NCI-H128 (cell line): ENCODE measurements around the gene RASSF6.
"Not testable (repeated sequence)": the region's sequence is repeated elsewhere in the genome, so short reads cannot be mapped to it uniquely, and the experiment has no call there.

ENCODE experiments used
- DNase-seq: peaks from one replicate; lab custom pipeline; 2025; ENCODE audit not compliant: unreplicated experiment; lab: John Stamatoyannopoulos, UW

RASSF6 gene, protein sequence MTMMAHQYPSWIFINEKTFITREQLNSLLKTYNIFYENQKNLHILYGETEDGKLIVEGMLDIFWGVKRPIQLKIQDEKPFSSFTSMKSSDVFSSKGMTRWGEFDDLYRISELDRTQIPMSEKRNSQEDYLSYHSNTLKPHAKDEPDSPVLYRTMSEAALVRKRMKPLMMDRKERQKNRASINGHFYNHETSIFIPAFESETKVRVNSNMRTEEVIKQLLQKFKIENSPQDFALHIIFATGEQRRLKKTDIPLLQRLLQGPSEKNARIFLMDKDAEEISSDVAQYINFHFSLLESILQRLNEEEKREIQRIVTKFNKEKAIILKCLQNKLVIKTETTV

DNA sequence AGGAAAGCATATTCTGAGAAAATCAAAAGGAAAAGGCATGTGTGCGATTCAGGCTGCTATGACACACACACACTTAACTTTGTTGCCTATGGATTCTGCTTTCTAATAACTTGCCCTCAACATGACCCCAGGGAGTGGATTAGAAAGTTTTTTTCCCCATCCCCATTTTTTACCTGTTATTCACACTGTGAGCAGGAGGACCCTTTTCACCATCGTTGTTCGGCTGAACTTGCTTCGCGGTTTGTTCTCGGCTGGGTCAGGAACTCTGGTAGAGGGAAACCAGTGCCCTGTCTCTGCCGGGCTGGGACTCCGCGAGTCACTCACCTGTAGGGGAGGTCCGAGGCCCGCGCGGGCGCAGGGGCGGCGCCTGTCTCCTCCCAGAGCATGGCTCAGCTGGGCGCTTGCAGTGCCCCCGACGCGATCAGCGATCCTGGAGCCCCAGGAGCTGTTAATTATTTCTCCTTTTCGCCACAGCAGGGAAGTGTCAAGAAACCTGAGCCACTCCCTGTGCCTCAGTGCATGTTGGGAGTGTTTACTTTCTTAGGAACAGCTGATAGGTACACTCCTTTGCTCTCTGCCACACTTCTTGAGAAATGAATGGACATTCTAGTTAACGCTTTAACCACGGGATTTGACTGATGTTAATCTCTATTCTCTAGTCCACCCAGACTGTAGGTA is at the start of gene RASSF6:
TSS of gene RASSF6 (minus strand) at position 322 of the 678 bp plus-strand sequence. CDS start 8,641 bp downstream, outside the sequence.
- DNase-seq, result peak; percentile 69

DNA sequence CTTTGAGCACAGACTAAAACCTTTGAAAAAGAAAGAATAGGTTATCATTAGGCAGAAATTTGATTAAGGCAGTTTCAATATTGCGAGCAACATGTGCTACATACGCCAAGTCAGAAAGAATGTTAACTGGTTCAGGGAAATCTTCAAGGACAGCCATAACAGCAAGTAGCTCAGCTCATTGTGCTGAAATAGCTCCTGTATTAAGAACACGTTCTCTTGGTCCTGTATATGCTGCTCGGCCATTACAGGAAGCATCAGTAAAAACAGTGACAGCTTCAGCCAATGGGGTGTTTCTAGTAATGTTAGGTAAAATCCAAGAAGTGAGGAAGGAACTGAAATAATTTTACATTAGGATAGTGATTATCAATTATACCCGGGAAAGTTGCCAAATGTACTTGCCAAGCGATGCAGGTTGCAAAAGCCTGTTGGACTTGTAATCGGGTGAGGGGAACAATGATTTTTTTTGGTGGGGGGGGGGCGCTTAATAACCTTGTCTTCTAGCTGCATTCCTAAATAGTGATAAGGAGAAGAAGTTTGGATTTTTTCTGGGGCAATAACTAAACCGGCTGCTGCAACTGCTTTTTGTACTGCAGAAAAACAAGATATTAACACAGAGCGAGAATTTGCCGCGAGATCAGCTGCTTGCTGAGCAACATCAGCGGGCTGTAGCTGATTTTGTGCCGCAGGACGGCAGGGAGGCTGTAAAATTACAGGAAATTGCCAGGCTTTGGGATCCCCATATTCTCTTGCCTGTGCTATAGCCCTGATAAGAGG is 49.4 kb upstream of the RASSF6 start:
- no peak for DNase-seq

DNA sequence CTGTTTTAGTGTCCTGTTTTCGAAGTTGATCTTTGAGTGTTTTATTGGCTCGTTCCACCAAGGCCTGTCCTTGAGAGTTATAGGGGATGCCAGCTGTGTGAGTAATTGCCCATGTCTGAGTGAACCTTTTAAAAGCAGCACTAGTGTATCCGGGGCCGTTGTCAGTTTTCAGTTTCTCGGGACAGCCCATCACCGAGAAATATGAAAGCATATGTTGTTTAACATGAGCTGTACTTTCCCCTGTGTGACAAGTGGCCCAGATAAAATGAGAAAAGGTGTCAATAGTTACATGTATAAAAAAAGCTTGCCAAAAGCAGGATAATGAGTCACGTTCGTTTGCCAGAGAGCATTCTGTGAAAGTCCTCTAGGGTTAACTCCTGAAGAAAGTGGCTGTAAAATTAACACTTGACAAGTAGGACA is 48.6 kb upstream of the RASSF6 start:
- DNase-seq, result no peak

DNA sequence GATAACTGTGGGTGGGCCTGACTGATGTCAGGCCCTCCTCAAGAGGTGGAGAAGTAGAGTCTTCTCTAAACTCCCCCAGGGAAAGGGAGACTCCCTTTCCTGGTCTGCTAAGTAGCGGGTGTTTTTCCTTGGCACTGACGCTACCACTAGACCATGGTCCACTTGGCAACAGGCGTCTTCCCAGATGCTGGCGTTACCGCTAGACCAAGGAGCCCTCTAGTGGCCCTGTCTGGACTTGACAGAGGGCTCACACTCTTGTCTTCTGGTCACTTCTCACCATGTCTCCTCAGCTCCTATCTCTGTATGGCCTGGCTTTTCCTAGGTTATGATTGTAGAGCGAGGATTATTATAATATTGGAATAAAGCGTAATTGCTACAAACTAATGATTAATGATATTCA is 45.7 kb upstream of the RASSF6 start:
- not testable (repeated sequence) for DNase-seq

DNA sequence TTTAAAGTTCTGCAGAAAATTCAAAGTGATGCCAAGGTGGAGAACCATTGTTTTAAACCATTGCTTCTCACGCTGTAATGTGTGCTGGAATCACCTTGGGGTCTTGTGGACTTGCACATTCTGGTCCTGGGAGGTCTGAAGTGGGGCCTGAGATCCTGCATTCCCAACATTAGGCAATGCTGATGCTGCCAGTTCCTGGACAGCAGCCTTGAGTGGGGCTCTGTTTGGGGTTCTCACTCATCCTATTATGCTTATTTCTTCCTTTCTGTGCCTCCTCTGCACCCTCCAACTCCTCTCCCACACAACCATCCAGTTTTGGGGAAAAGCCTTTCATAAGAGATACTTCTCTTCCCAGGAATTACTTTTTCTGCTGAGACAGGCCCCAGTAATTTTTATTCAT is 44.2 kb upstream of the RASSF6 start:
- no peak for DNase-seq

DNA sequence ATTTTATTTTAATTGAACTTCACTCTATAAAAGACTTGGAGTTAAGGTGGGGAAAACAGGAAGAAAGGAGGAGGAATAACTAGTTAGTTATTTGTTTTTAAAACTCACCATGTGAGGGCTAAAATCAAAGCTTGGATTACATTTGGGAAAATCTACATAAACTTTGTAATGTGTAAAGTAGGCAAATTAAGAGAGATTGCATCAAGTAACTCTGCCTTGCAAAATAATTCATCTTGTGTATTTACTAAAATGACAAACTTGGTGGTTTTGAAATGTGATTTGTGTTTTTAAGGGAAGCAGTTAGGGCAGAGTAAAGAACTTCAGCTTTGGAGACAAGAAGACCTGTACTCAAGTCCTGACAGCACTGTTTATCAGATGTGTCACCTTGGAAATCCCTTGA is 43.3 kb upstream of the RASSF6 start:
- DNase-seq, result no peak

DNA sequence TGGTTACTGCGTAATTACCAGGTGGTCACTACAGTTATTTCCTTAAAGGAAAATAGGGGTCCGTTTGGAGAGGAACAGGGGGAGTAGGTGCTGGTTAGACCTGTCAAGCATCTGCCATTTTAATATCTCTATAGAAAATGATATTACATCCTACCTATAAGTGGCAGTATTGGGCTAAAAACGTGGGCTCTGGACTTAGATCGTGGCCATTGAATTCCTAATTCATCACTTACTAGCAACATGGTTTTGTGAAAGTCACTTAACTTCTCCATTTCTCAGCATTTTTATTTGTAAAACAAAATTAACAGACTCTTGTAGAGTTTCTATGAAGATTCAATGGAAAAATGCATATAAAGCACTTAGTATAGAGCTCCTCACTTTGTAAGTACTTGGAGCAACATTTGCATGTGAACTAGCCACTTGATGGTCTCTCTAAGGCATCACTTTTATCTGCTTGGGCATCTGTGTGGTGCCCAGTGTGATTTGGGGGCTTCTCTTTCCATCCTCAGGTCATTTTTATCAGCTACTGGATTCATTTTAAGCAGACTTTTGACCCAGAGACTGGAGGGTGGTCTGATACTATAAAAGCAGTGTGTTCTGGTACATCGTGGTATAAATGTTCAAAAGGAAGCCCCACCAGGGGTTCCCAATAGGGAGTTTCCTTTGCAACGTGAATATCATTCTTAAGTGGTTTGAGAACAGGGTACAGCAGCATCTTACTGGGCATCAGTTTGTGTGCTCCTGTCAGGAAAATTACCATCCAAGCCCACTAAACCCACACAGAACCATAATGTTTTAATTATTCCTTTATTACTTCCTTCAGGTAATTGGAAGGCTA is 42.7 kb upstream of the RASSF6 start:
- no peak for DNase-seq

DNA sequence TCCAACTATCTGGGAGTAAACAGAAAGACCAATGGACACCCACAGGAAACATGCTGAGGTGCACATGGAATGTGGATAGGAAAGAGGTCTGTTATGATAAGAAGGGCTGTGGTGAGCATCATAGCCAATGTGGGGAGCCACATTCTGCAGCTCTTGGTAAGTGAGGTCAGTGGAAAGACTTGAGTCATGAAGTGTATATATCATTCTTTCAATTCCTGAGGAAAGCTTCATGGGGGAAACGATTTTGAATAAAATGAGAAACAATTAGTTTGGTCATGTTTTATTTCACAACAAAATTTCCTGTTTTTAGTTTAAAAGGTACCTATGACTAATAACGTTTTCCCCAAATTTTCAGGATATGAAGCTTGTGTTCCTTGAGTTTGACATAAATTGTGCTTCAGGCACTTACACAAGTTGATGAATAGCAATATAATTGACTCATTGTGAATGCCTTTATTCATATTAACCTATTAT is 41.4 kb upstream of the RASSF6 start:
- no peak for DNase-seq

DNA sequence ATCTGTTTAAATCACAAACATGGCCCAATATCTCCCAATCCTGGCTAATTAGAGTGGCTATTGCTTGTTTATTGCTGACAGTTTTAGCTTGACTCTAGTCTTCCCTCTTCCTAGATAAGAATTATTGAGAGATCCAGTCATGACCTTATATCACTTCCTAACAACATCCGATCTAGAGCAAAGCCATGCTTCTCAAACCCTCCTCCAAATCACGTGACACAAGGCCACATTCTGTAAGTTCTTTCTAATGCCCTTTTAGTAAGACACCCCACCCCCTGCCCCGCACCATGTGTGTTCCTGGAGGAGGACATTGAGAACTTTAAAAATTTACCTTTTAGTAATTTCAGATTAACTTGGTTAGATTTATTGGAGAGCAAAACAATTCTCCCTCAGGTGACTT is 40.6 kb upstream of the RASSF6 start:
- no peak for DNase-seq

DNA sequence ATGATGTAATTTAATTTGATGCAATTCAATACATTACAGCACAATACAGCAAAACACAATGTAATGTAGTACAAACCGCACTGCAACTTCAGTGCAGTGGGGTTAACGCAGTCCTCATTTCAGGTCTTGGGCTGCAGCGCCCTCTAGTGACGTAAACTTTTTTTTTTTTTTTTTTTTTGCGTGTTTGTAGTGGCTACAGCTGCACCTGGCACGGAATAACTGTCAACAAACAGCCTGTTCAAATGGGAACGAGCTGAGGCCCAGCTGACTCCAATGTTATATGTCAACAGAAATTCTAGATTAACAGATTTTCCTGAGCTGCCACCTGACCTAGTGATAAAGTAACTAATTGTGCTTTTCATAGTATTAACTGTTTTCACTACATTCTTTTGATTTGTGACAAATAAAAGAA is 33.5 kb upstream of the RASSF6 start:
- DNase-seq, result peak; percentile 71

DNA sequence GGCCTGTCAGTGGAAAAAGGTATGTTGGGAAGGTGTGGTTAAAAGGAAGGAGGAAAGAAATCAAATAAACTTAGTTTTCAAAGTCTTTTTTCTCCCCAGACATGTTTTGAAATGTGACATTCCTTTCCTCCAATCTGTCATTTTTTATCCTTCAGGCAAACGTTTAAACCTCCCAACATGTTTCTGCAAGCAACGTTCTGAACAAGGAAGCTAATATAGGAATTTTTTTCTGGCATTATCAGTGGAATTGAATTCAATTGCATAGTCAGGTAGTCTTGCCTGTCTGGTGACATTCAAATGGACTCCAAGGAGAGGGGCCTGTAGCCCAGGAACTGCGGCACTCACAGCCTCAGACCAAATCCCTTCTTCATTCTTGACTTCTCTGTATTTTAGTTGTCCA is 30.0 kb upstream of the RASSF6 start:
- no peak for DNase-seq

DNA sequence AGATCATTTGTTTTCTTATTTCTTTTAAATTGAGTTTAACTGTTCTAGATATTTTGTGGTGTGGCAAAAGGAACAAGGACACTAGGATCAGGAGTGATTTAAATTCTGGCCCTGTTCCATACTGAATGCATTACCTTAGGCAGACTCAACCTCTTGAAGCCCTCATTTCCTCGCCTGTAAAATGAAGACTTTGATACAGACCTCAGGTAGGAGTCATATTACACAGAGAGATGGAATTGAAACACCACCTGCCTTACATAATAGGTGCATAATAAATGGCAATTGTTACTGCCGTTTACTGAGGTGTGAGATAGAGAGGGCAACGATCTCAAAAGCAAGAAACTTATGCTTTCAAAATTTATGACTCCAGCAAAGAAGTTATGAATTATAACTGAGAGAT is 28.2 kb upstream of the RASSF6 start:
- DNase-seq, result peak; percentile 54

DNA sequence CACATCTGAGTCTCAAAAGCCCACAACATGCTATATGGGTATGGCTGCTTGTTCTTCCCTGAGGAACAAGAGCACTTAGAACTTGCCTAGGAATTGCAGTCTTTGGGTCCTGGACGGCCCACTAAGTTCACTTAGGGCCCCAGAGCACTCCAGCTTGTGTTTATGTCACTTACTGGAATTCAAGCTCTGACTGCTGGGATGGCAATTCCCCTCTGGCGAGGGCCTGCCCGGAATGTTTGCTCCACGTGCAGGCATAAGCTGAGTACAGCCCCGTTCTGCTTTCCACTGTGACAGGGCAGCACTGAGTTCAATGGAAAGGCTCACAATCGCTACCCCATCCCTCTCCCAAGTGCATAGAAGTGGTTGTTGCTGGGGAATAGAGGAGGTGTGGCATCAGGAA is 25.9 kb upstream of the RASSF6 start:
- no peak for DNase-seq

DNA sequence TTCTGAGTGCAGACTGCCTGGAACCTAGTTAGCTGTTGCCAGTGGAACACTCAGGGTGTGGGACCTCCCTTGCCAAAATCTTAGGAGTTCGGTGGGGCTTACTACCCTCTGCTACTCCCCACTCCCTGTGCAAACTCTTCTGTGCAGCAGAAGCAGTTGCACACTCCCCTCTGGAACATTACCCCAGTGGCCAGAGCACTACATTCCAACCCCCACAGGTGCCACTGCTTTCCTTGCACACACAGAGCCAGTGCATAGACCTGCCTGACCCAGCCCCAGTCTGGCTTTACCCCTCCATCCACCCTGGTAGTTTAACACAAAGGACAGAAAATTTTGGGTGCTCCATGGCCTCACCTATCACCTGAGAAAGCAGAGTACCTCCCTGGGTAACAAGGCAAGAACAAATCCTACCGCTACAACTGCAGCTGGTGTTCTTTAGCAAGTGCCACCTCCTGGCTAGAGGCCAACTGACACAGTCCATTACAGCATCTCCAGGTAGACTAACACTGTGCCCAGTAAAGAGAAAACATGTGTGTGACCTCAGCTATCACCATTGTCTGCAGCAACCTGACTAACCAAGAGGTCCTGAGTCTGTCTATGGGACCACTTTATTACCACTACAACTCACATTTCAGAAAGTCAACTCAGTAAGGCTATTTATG is 11.5 kb upstream of the RASSF6 start:
- DNase-seq, result no peak

DNA sequence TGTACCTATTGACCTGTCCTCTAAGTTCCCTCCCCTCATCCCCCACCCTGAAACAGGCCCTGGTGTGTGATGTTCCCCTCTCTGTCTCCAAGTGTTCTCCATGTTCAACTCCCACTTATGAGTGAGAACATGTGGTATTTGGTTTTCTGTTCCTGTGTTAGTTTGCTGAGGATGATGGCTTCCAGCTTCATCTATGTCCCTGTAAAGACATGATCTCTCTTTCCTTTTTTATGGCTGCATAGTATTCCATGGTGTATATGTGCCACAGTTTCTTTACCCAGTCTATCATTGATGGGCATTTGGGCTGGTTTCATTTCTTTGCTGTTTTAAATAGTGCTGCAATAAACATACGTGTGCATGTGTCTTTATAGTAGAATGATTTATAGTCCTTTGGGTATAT is 8.6 kb upstream of the RASSF6 start:
- not testable (repeated sequence) for DNase-seq

DNA sequence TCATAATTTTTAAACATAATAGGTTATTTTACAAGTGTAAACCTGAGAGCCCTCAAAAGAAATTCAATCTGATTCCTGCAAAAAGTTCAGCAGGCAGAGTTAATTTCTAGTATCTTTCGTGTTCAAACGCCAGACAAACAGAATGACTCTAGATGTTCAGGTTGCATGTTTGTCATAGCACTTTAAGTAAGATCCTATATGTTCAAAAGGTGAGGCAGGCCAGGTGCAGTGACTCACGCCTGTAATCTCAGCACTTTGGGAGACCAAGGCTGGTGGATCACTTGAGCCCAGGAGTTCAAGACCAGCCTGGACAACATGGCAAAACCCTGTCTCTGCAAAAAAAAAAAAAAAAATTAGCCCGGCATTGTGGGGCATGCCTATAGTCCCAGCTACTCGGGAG is 1.1 kb upstream of the RASSF6 start:
- DNase-seq, result no peak

DNA sequence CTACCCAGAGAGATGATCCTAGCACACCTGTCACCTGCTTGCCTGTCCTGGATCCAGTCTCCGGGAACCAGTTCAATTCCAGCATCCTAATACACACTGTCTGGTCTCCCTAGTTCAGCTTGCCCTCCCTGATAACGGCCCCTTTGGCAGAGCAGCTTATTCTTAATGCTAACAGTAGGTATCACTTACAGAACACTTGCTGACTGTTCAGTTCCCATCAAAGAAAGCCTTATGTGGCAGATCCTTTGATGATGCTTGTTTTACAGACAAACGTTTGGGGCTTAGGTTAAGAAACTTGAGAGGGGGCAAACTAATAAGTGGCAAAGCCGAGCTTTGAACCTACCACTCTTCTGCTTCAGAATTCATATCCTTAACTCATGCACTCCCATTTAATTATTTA is 890 bp downstream of the RASSF6 start:
- no peak for DNase-seq

DNA sequence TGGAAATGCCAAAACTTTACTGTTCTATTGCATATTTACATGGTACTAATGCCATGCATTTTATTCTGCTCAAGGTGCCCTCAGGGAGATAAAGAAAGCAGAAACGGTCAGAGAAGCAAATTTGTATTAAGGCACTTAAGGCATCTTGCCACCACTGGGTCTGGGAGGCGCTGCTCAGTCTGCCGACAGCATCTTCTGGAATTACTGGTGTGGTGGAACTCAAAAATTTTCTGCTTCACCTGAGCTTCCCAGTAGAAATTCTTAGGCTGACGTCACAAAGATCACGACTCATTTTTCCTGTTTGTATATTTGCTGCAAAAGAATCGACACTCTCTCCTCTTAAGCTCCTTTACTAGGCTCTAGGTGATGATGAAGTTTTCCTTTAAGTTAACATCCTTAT is 3.0 kb downstream of the RASSF6 start:
- no peak for DNase-seq

DNA sequence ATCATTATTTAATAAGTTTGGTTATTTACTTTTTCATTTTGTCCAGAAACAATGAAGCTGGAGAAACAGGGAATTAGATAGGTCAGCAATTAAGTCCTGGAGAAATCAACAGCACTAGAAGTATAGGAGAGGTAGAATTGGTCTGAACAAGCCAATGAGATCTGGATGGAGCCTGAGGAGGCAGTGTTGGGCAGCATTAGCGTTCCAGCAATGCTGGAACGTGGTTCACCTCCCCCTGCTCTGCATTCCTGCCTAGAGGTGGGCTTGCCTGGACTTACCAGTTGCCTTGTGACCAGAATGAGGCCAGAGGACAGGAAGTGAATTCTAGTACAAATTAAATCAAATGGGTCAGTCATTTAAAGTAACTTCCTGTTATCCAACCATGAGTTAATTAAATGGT is 4.6 kb downstream of the RASSF6 start:
- DNase-seq, result no peak

DNA sequence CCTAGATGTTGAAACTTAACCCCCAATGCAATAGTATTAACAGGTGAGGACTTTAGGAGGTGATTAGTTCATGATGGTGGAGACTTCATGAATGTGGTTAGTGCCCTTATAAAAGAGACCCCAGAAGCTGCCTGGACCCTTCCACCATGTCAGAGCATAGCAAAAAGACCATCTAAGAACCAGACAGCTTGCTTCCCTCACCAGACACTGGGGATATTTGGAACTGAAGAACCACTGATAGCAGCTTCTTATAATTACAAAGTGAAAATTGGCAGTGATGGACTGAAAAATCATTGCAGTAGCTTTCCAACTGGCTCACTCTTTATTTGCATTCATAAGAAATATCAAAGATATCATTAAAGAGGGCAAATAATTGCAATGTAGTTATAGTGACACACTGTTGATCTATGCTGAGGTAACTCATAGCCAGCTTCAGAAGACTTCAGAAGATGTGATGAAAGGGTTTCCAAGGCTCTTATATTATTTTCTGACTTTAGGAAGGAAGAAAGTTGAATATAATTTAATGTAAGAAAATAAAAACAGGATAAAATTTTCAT is 5.8 kb downstream of the RASSF6 start:
- no peak for DNase-seq
